Endothelial cell of umbilical vein (primary cell): ENCODE measurements around the gene MACROD2. TPM values are rescaled to one million over a fixed set of nuclear protein-coding genes. Genes with fewer than 3 reads are reported as not detected.

Experiments
- BruUV-seq: library from RNA; stranded (reverse); fragments of 400-500 nt; replicated peaks from 2 replicates; lab custom pipeline; 2021; lab: Mats Ljungman, UMichigan
- CTCF ChIA-PET: fragments of 300-600, 350-600 bp; sonication (Branson Sonifier 250); formaldehyde crosslinking; loops from one replicate; lab custom pipeline; 2021; ENCODE audit warnings: antibody characterized with exemption, inconsistent platforms; lab: Charles Lee
- POLR2A ChIA-PET: fragments of 300-600, 350-600 bp; sonication (Branson Sonifier 250); formaldehyde crosslinking; loops from one replicate; lab custom pipeline; 2021; ENCODE audit warnings: antibody characterized with exemption, inconsistent platforms; lab: Charles Lee
- DNase-seq: peaks from one replicate; pipeline ENCODE4 v3.0.0-alpha.2; 2011; ENCODE audit warnings: low read depth, low spot score
- FAIRE-seq: peaks from 2 replicates; lab custom pipeline; 2011; peaks lifted over from hg19 to GRCh38; lab: Jason Lieb, UNC
- H2AFZ ChIP-seq: 2 replicates; pipeline ENCODE4 v1.6.0; 2012; ENCODE audit warnings: low read depth, low read length, control low read depth, inconsistent platforms
- H3K27ac ChIP-seq: 2 replicates; pipeline ENCODE4 v1.5.1; 2011; ENCODE audit warnings: low read depth, mild to moderate bottlenecking, control low read depth, low read length, moderate library complexity; ENCODE audit not compliant: insufficient read depth
- H3K27me3 ChIP-seq, 2 experiments: 2 replicates each; pipeline versions ENCODE4 v1.6.0 to v1.6.1; 2011; ENCODE audit warnings: low read length in 2 of 2, mixed read lengths in 1 of 2; ENCODE audit not compliant: control insufficient read depth in 2 of 2, insufficient read depth in 2 of 2
- H3K36me3 ChIP-seq, 2 experiments: 2 replicates in 1 of 2; 3 replicates in 1 of 2; pipeline ENCODE4 v1.5.1; 2011; ENCODE audit warnings: low read length in 2 of 2, mild to moderate bottlenecking in 1 of 2, moderate library complexity in 1 of 2; ENCODE audit not compliant: control insufficient read depth in 2 of 2, insufficient read depth in 2 of 2; ENCODE audit errors: extremely low read depth in 1 of 2
- H3K4me1 ChIP-seq: 3 replicates; pipeline ENCODE4 v1.5.1; 2011; ENCODE audit warnings: mild to moderate bottlenecking, low read length; ENCODE audit not compliant: control insufficient read depth, insufficient read depth; ENCODE audit errors: extremely low read depth
- H3K4me2 ChIP-seq: 2 replicates; pipeline ENCODE4 v1.6.1; 2011; ENCODE audit warnings: low read length, control low read depth, mixed read lengths; ENCODE audit not compliant: insufficient read depth
- H3K4me3 ChIP-seq, 3 experiments: fragments of 200-600 bp in 1 of 3; sonication (generic), shearing (Covaris generic) in 1 of 3; replicated peaks in 1 of 3; 2 replicates each; pipeline ENCODE4 v1.5.1; 2011 to 2016; ENCODE audit warnings: control low read depth in 3 of 3, low read length in 3 of 3, mild to moderate bottlenecking in 2 of 3, inconsistent platforms in 1 of 3, low read depth in 1 of 3, moderate library complexity in 1 of 3; ENCODE audit not compliant: insufficient read depth in 1 of 3
- H3K79me2 ChIP-seq: 2 replicates; pipeline ENCODE4 v1.6.0; 2012; ENCODE audit warnings: low read length, inconsistent platforms; ENCODE audit not compliant: control insufficient read depth, insufficient read depth
- H3K9ac ChIP-seq: replicated peaks from 2 replicates; pipeline ENCODE3; 2011; ENCODE audit warnings: low read length, control low read depth; ENCODE audit not compliant: insufficient read depth; ENCODE audit errors: extremely low read depth
- H3K9me1 ChIP-seq: replicated peaks from 3 replicates; pipeline ENCODE4 v1.6.0; 2011; ENCODE audit warnings: mild to moderate bottlenecking, low read length; ENCODE audit not compliant: control insufficient read depth, insufficient read depth; ENCODE audit errors: extremely low read depth
- H3K9me3 ChIP-seq: replicated peaks from 2 replicates; pipeline ENCODE4 v1.5.1; 2012; ENCODE audit warnings: low read length, inconsistent platforms; ENCODE audit not compliant: control insufficient read depth, insufficient read depth
- H4K20me1 ChIP-seq: replicated peaks from 2 replicates; pipeline ENCODE3; 2011; ENCODE audit warnings: mild to moderate bottlenecking, low read length; ENCODE audit not compliant: control insufficient read depth, insufficient read depth; ENCODE audit errors: extremely low read depth
- CTCF ChIP-seq, 2 donors: IDR thresholded peaks; 1 replicate in 1 of 2; 2 replicates in 1 of 2; pipeline ENCODE4 v1.5.1; 2011; ENCODE audit warnings: low read length in 2 of 2, mild to moderate bottlenecking in 2 of 2, moderate library complexity in 2 of 2, control low read depth in 1 of 2, inconsistent platforms in 1 of 2, low read depth in 1 of 2; ENCODE audit not compliant: insufficient read depth in 1 of 2; ENCODE audit errors: extremely low read depth in 1 of 2
- EZH2 ChIP-seq: IDR thresholded peaks from 2 replicates; pipeline ENCODE4 v1.6.1; 2012; ENCODE audit warnings: borderline replicate concordance, low read depth, mild to moderate bottlenecking, moderate library complexity, low read length, inconsistent platforms; ENCODE audit not compliant: severe bottlenecking
- FOS ChIP-seq: IDR thresholded peaks from 2 replicates; pipeline ENCODE4 v1.6.1; 2011; ENCODE audit warnings: mild to moderate bottlenecking, low read length, moderate library complexity, borderline replicate concordance; ENCODE audit not compliant: insufficient read depth
- GATA2 ChIP-seq: IDR thresholded peaks from 2 replicates; pipeline ENCODE4 v1.7.0; 2011; ENCODE audit warnings: low read depth, mild to moderate bottlenecking, moderate library complexity, mixed read lengths, low read length; ENCODE audit not compliant: insufficient read length, insufficient read depth
- JUN ChIP-seq: IDR thresholded peaks from 2 replicates; pipeline ENCODE4 v1.6.1; 2011; ENCODE audit warnings: borderline replicate concordance, low read depth; ENCODE audit not compliant: insufficient read length, insufficient read depth
- MAX ChIP-seq: IDR thresholded peaks from 2 replicates; pipeline ENCODE4 v1.6.1; 2011; ENCODE audit not compliant: insufficient read depth, insufficient read length
- MYC ChIP-seq: IDR thresholded peaks from one replicate; pipeline ENCODE4 v1.6.1; 2011; ENCODE audit warnings: mild to moderate bottlenecking, low read depth, low read length
- POLR2A ChIP-seq: IDR thresholded peaks from 2 replicates; pipeline ENCODE4 v1.6.1; 2012; ENCODE audit warnings: low read depth, mild to moderate bottlenecking, control low read depth, low read length
- POLR2AphosphoS5 ChIP-seq: IDR thresholded peaks from 2 replicates; pipeline ENCODE4 v1.6.1; 2012; ENCODE audit warnings: low read depth, mild to moderate bottlenecking, control low read depth, low read length, moderate library complexity; ENCODE audit not compliant: insufficient read depth
- dilution Hi-C: fragments of 300-500 bp; cut with MboI; formaldehyde crosslinking; loops from one replicate; pipeline ENCODE4 v1.15.0; 2019; ENCODE audit warnings: low sequenced_read_pairs; ENCODE audit not compliant: extremely low pct_ligation_motif_present
- intact Hi-C: fragments of 100-400 bp; cut with micrococcal nuclease; formaldehyde crosslinking; loops from one replicate; pipeline ENCODE4 v1.10.0; 2022
- polyA plus RNA-seq, 4 experiments: library from polyadenylated mRNA; depleted of rRNA in 3 of 4; stranded (reverse) in 3 of 4; unstranded in 1 of 4; fragments of >200 nt; gene quantifications; 2 replicates each; pipeline versions ENCODE4 v1.2.1 to v1.2.3, GENCODE V29; 2011 to 2012; ENCODE audit warnings: missing spikeins in 1 of 4
- total RNA-seq: library from RNA; stranded (reverse); gene quantifications from 2 replicates; pipeline ENCODE4 v1.2.3, GENCODE V29; 2021

Gene MACROD2
- total and polyA plus RNA-seq, 2 donors (not counting 3 experiments of a cell fraction or from before 2014, with no cell fraction given), result 0.11 to 0.73 TPM

- H3K79me2 ChIP-seq, result no peaks in the 10 kb centered on the region
- intact Hi-C loops, result no loop called here
- no peaks in the 10 kb centered on the region for H3K36me3 ChIP-seq
- BruUV-seq, result no TSS peak
- H2AFZ ChIP-seq, result no peak overlapping the region
- H3K27ac ChIP-seq, result no peak overlapping the region
- no peaks in the 10 kb centered on the region for H3K9me3 ChIP-seq
- H3K4me3 ChIP-seq, result no peak overlapping the region
- TF ChIP-seq GATA2 (no peak), FOS (no peak), POLR2A (no peak), MYC (no peak), CTCF (IDR thresholded peaks at IDR 0.05; ENCODE audit: extremely low read depth in 1 of 2, insufficient read depth in 1 of 2, low read depth in 1 of 2, low read length in 2 of 2) (no peak), JUN (no peak), EZH2 (no peak), POLR2AphosphoS5 (no peak), MAX (no peak)
- H3K9me1 ChIP-seq, result no peaks in the 10 kb centered on the region
- no peak overlapping the region for H3K9ac ChIP-seq
- ChIA-PET CTCF (no interaction called here), POLR2A (no interaction called here)
- dilution Hi-C loops, result no loop called here
- no peak overlapping the region for H3K4me2 ChIP-seq
- no peak for DNase-seq
- no peaks in the 10 kb centered on the region for H4K20me1 ChIP-seq
- H3K4me1 ChIP-seq, result no peaks in the 10 kb centered on the region
- FAIRE-seq, result no peak
- H3K27me3 ChIP-seq, result no peaks in the 10 kb centered on the region
These were observed 715.6 kb downstream of the MACROD2 start for GRCh38 chr20:14710951-14711350.
